ENCODE data around the gene HSPE1.

GRCh38 chr2:197477797-197478196 is 22.4 kb upstream of the HSPE1 start:
- TF ChIP-seq CTCF (IDR thresholded peaks at IDR 0.05) (no peak), POLR2AphosphoS5 (IDR thresholded peaks at IDR 0.05; ENCODE audit: low read depth, low read length) (no peak)
